ENCODE measurements around the gene MAMLD1.

DNA sequence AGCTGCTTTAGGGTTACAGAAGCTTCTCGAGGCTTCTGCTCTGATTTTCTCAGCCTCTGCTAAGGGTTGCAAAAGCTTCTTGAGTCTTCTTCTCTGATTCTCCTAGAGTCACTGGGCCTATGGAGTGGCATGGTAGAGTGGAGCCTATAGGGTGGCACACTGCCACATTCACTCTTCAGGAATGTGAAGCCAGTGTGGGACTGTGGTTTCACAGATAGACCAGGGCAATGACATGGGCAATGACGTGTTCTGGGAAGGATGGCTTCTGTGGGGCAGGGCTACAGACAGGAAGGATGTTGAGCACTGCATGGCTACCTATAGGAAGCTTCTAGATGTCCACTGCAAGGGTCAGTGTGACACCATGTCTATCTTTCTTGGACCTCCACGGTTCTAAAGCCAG, 11.0 kb upstream of the MAMLD1 start:
- TF ChIP-seq, protein P1, sequence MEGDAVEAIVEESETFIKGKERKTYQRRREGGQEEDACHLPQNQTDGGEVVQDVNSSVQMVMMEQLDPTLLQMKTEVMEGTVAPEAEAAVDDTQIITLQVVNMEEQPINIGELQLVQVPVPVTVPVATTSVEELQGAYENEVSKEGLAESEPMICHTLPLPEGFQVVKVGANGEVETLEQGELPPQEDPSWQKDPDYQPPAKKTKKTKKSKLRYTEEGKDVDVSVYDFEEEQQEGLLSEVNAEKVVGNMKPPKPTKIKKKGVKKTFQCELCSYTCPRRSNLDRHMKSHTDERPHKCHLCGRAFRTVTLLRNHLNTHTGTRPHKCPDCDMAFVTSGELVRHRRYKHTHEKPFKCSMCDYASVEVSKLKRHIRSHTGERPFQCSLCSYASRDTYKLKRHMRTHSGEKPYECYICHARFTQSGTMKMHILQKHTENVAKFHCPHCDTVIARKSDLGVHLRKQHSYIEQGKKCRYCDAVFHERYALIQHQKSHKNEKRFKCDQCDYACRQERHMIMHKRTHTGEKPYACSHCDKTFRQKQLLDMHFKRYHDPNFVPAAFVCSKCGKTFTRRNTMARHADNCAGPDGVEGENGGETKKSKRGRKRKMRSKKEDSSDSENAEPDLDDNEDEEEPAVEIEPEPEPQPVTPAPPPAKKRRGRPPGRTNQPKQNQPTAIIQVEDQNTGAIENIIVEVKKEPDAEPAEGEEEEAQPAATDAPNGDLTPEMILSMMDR (IDR thresholded peaks at IDR 0.05): no peak
- TF ChIP-seq POLR2A (IDR thresholded peaks at IDR 0.05): no peak
